Measurements from ENCODE around the gene SAP30L. TPM values are rescaled to one million over a fixed set of nuclear protein-coding genes. Genes with fewer than 3 reads are reported as not detected.

The SAP30L gene
- total and polyA plus RNA-seq, 2 of the 13 experiments (the other 11 are each of a cell fraction or from before 2014, with no cell fraction given) = 27.9 to 37.2 TPM

DNA sequence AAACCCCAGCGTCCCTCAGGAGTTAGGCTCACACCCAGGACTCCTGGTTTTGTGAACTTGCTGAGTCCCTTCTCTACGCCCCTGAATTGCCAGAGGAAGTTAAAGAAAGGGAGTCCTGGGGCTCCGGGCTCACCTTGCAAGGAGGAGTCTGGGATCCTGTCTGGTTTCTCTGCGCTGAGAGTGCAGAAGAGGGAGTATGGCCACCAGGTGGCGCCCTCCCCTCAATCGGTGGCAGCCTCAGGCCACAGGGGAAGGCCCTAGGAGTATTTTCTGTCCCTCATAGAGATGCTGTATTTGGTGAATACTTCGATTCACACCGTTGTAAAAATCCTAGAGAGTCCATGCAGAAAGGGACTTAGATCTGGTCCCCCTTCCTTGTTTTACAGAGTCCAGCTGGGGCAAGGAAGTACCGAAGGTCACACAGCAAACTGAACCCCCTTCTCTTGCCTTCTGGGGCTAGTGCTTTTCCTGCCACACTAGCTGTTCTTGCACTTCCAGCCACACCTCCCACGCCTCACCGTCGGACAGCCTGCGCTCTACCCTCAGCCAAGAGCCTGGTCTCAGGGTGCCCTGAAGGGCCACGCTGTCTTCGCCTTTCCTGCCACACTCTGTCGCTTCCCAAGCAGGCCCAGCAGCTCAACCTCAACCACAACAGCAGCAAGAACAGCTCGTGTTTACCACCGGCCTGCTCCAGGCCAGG, 22.0 kb downstream of the SAP30L start (continued):
- TF ChIP-seq, protein P1, sequence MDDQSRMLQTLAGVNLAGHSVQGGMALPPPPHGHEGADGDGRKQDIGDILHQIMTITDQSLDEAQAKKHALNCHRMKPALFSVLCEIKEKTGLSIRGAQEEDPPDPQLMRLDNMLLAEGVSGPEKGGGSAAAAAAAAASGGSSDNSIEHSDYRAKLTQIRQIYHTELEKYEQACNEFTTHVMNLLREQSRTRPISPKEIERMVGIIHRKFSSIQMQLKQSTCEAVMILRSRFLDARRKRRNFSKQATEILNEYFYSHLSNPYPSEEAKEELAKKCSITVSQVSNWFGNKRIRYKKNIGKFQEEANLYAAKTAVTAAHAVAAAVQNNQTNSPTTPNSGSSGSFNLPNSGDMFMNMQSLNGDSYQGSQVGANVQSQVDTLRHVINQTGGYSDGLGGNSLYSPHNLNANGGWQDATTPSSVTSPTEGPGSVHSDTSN (CRISPR knock-in tag; IDR thresholded peaks at IDR 0.05; ENCODE audit: borderline replicate concordance) = no peak
- peak; percentile 50; the same call in 1 of the 2 replicates for TF ChIP-seq KDM2A (CRISPR knock-in tag; IDR thresholded peaks at IDR 0.05; ENCODE audit: borderline replicate concordance, low read depth)
- TF ChIP-seq SMARCE1 (IDR thresholded peaks at IDR 0.05; ENCODE audit: borderline replicate concordance) = no peak
- TF ChIP-seq, protein P2, sequence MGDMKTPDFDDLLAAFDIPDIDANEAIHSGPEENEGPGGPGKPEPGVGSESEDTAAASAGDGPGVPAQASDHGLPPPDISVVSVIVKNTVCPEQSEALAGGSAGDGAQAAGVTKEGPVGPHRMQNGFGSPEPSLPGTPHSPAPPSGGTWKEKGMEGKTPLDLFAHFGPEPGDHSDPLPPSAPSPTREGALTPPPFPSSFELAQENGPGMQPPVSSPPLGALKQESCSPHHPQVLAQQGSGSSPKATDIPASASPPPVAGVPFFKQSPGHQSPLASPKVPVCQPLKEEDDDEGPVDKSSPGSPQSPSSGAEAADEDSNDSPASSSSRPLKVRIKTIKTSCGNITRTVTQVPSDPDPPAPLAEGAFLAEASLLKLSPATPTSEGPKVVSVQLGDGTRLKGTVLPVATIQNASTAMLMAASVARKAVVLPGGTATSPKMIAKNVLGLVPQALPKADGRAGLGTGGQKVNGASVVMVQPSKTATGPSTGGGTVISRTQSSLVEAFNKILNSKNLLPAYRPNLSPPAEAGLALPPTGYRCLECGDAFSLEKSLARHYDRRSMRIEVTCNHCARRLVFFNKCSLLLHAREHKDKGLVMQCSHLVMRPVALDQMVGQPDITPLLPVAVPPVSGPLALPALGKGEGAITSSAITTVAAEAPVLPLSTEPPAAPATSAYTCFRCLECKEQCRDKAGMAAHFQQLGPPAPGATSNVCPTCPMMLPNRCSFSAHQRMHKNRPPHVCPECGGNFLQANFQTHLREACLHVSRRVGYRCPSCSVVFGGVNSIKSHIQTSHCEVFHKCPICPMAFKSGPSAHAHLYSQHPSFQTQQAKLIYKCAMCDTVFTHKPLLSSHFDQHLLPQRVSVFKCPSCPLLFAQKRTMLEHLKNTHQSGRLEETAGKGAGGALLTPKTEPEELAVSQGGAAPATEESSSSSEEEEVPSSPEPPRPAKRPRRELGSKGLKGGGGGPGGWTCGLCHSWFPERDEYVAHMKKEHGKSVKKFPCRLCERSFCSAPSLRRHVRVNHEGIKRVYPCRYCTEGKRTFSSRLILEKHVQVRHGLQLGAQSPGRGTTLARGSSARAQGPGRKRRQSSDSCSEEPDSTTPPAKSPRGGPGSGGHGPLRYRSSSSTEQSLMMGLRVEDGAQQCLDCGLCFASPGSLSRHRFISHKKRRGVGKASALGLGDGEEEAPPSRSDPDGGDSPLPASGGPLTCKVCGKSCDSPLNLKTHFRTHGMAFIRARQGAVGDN (CRISPR knock-in tag; IDR thresholded peaks at IDR 0.05) = peak; percentile 42; the same call in 1 of the 2 replicates
- TF ChIP-seq HHEX (CRISPR knock-in tag; IDR thresholded peaks at IDR 0.05) = no peak
- TF ChIP-seq ZNF768 (CRISPR knock-in tag; IDR thresholded peaks at IDR 0.05) = peak; percentile 67
- TF ChIP-seq, protein P3, sequence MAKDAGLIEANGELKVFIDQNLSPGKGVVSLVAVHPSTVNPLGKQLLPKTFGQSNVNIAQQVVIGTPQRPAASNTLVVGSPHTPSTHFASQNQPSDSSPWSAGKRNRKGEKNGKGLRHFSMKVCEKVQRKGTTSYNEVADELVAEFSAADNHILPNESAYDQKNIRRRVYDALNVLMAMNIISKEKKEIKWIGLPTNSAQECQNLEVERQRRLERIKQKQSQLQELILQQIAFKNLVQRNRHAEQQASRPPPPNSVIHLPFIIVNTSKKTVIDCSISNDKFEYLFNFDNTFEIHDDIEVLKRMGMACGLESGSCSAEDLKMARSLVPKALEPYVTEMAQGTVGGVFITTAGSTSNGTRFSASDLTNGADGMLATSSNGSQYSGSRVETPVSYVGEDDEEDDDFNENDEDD (CRISPR knock-in tag; IDR thresholded peaks at IDR 0.05; ENCODE audit: borderline replicate concordance) = no peak
- TF ChIP-seq, protein P4, sequence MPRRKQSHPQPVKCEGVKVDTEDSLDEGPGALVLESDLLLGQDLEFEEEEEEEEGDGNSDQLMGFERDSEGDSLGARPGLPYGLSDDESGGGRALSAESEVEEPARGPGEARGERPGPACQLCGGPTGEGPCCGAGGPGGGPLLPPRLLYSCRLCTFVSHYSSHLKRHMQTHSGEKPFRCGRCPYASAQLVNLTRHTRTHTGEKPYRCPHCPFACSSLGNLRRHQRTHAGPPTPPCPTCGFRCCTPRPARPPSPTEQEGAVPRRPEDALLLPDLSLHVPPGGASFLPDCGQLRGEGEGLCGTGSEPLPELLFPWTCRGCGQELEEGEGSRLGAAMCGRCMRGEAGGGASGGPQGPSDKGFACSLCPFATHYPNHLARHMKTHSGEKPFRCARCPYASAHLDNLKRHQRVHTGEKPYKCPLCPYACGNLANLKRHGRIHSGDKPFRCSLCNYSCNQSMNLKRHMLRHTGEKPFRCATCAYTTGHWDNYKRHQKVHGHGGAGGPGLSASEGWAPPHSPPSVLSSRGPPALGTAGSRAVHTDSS (CRISPR knock-in tag; conservative IDR thresholded peaks at IDR 0.05) = no peak
- TF ChIP-seq EP300 (IDR thresholded peaks at IDR 0.05; ENCODE audit: low read depth in 2 of 2, low read length in 2 of 2) = no peak
- TF ChIP-seq EP300 (CRISPR knock-in tag; IDR thresholded peaks at IDR 0.05; ENCODE audit: borderline replicate concordance) = no peak
- TF ChIP-seq ZNF224 (CRISPR knock-in tag; IDR thresholded peaks at IDR 0.05) = no peak
- TF ChIP-seq, protein P5, sequence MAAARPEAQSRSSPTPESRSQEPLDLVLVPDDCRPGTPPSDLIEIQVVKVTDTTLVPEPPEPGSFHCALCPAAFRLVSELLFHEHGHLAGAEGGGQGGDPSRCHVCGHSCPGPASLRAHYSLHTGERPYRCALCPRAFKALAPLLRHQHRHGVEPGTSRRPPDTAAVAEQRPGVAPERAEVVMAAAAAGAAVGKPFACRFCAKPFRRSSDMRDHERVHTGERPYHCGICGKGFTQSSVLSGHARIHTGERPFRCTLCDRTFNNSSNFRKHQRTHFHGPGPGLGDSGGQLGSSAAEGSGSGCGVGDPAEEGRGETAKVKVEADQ (CRISPR knock-in tag; IDR thresholded peaks at IDR 0.05; ENCODE audit: borderline replicate concordance) = no peak
- TF ChIP-seq KLF13 (CRISPR knock-in tag; IDR thresholded peaks at IDR 0.05) = no peak
- TF ChIP-seq, protein P6, sequence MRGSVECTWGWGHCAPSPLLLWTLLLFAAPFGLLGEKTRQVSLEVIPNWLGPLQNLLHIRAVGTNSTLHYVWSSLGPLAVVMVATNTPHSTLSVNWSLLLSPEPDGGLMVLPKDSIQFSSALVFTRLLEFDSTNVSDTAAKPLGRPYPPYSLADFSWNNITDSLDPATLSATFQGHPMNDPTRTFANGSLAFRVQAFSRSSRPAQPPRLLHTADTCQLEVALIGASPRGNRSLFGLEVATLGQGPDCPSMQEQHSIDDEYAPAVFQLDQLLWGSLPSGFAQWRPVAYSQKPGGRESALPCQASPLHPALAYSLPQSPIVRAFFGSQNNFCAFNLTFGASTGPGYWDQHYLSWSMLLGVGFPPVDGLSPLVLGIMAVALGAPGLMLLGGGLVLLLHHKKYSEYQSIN (CRISPR knock-in tag; IDR thresholded peaks at IDR 0.05; ENCODE audit: borderline replicate concordance) = no peak
- no peak for TF ChIP-seq ZNF34 (CRISPR knock-in tag; IDR thresholded peaks at IDR 0.05; ENCODE audit: borderline replicate concordance)
- TF ChIP-seq, protein P7, sequence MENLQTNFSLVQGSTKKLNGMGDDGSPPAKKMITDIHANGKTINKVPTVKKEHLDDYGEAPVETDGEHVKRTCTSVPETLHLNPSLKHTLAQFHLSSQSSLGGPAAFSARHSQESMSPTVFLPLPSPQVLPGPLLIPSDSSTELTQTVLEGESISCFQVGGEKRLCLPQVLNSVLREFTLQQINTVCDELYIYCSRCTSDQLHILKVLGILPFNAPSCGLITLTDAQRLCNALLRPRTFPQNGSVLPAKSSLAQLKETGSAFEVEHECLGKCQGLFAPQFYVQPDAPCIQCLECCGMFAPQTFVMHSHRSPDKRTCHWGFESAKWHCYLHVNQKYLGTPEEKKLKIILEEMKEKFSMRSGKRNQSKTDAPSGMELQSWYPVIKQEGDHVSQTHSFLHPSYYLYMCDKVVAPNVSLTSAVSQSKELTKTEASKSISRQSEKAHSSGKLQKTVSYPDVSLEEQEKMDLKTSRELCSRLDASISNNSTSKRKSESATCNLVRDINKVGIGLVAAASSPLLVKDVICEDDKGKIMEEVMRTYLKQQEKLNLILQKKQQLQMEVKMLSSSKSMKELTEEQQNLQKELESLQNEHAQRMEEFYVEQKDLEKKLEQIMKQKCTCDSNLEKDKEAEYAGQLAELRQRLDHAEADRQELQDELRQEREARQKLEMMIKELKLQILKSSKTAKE (CRISPR knock-in tag; IDR thresholded peaks at IDR 0.05; ENCODE audit: borderline replicate concordance) = no peak
